ENCODE measurements around the gene PIP5K1B.

DNA sequence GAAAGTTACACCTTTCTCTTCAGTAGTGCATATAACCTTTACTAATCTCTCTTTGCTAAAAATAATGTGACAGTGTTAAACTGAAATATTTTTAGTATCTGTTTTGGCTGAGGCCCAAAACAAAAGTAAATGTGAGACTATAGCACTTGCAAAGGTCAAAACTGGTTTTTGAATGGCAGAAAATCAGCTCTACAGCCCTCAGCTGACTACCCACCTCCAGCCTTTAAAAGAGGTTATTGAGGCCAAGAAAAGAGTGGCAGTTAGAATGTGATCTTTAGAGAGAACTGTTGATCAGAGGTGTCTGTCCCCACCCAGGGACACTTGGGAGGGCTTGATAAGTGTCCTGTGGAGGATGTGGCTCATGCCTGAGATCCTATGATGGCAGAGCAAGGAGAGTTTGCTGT is 278.0 kb downstream of the PIP5K1B start:
- TF ChIP-seq, protein P1, sequence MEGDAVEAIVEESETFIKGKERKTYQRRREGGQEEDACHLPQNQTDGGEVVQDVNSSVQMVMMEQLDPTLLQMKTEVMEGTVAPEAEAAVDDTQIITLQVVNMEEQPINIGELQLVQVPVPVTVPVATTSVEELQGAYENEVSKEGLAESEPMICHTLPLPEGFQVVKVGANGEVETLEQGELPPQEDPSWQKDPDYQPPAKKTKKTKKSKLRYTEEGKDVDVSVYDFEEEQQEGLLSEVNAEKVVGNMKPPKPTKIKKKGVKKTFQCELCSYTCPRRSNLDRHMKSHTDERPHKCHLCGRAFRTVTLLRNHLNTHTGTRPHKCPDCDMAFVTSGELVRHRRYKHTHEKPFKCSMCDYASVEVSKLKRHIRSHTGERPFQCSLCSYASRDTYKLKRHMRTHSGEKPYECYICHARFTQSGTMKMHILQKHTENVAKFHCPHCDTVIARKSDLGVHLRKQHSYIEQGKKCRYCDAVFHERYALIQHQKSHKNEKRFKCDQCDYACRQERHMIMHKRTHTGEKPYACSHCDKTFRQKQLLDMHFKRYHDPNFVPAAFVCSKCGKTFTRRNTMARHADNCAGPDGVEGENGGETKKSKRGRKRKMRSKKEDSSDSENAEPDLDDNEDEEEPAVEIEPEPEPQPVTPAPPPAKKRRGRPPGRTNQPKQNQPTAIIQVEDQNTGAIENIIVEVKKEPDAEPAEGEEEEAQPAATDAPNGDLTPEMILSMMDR (IDR thresholded peaks at IDR 0.05), result no peak
- TF ChIP-seq TCF7L2 (IDR thresholded peaks at IDR 0.05; ENCODE audit: low read depth, low read length) (no peak), SIN3A (IDR thresholded peaks at IDR 0.05; ENCODE audit: borderline replicate concordance, insufficient read depth, low read depth, low read length) (no peak)
- TF ChIP-seq, protein P2, sequence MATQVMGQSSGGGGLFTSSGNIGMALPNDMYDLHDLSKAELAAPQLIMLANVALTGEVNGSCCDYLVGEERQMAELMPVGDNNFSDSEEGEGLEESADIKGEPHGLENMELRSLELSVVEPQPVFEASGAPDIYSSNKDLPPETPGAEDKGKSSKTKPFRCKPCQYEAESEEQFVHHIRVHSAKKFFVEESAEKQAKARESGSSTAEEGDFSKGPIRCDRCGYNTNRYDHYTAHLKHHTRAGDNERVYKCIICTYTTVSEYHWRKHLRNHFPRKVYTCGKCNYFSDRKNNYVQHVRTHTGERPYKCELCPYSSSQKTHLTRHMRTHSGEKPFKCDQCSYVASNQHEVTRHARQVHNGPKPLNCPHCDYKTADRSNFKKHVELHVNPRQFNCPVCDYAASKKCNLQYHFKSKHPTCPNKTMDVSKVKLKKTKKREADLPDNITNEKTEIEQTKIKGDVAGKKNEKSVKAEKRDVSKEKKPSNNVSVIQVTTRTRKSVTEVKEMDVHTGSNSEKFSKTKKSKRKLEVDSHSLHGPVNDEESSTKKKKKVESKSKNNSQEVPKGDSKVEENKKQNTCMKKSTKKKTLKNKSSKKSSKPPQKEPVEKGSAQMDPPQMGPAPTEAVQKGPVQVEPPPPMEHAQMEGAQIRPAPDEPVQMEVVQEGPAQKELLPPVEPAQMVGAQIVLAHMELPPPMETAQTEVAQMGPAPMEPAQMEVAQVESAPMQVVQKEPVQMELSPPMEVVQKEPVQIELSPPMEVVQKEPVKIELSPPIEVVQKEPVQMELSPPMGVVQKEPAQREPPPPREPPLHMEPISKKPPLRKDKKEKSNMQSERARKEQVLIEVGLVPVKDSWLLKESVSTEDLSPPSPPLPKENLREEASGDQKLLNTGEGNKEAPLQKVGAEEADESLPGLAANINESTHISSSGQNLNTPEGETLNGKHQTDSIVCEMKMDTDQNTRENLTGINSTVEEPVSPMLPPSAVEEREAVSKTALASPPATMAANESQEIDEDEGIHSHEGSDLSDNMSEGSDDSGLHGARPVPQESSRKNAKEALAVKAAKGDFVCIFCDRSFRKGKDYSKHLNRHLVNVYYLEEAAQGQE (IDR thresholded peaks at IDR 0.05; ENCODE audit: insufficient read depth in 1 of 2, low read depth in 2 of 2, low read length in 1 of 2), result no peak
